Panc1 (cell line): ENCODE results near the gene HNRNPM. TPM values are rescaled to one million over a fixed set of nuclear protein-coding genes. Genes with fewer than 3 reads are reported as not detected.

Source experiments
- ATAC-seq: fragments of 200-7000 bp; cut with Tn5 transposase; 2 replicates; pipeline ENCODE4 v1.9.1; 2020; ENCODE audit warnings: mild to moderate bottlenecking, moderate library complexity
- BruUV-seq: library from RNA; stranded (reverse); fragments of 400-500 nt; replicated peaks from 2 replicates; lab custom pipeline; 2021; lab: Mats Ljungman, UMichigan
- CTCF ChIA-PET: fragments of 300-600 bp; sonication (Branson Sonifier 250); formaldehyde crosslinking; loops from one replicate; lab custom pipeline; 2022; ENCODE audit warnings: antibody characterized with exemption; lab: Charles Lee
- POLR2A ChIA-PET: fragments of 300-600 bp; sonication (Branson Sonifier 250); formaldehyde crosslinking; loops from one replicate; lab custom pipeline; 2022; ENCODE audit warnings: antibody characterized with exemption; lab: Charles Lee
- DNase-seq: peaks from one replicate; pipeline ENCODE4 v3.0.0-alpha.2; 2010; ENCODE audit warnings: low read depth, low spot score
- H3K27ac ChIP-seq: 2 replicates; pipeline ENCODE4 v1.5.1; 2011; ENCODE audit warnings: mild to moderate bottlenecking, low read length, inconsistent platforms
- H3K27me3 ChIP-seq: fragments of 200-500 bp; sonication (Bioruptor generic); 2 replicates; pipeline ENCODE4 v1.6.0; 2014; ENCODE audit warnings: low read length, inconsistent platforms; ENCODE audit not compliant: control insufficient read depth, insufficient read depth
- H3K36me3 ChIP-seq: fragments of 200-500 bp; sonication (Bioruptor generic); 2 replicates; pipeline ENCODE4 v1.5.1; 2014; ENCODE audit warnings: inconsistent platforms, mild to moderate bottlenecking, low read length, moderate library complexity; ENCODE audit not compliant: control insufficient read depth, insufficient read depth
- H3K4me1 ChIP-seq: 2 replicates; pipeline ENCODE4 v1.5.1; 2011; ENCODE audit warnings: inconsistent platforms, mild to moderate bottlenecking, low read length, moderate library complexity; ENCODE audit not compliant: control insufficient read depth, insufficient read depth
- H3K4me3 ChIP-seq, 2 experiments: 2 replicates each; pipeline ENCODE4 v1.5.1; 2011 to 2012; ENCODE audit warnings: low read depth in 2 of 2, low read length in 2 of 2, mild to moderate bottlenecking in 2 of 2, inconsistent platforms in 1 of 2, moderate library complexity in 1 of 2
- H3K9me3 ChIP-seq: fragments of 200-500 bp; sonication (Bioruptor generic); 2 replicates; pipeline ENCODE4 v1.5.1; 2014; ENCODE audit warnings: low read depth, mild to moderate bottlenecking, inconsistent platforms, low read length, moderate library complexity; ENCODE audit not compliant: control insufficient read depth, insufficient read depth
- CTCF ChIP-seq: fragments of 450-650 bp; IDR thresholded peaks from 2 replicates; pipeline ENCODE4 v1.5.1; 2017; ENCODE audit warnings: mild to moderate bottlenecking
- POLR2AphosphoS5 ChIP-seq: IDR thresholded peaks from 2 replicates; pipeline ENCODE4 v1.6.1; 2012; ENCODE audit warnings: mild to moderate bottlenecking, low read depth, low read length, moderate library complexity
- REST ChIP-seq, 2 experiments: IDR thresholded peaks; 2 replicates each; pipeline ENCODE4 v1.6.1; 2011 to 2012; ENCODE audit warnings: low read depth in 2 of 2, control low read depth in 1 of 2, low read length in 1 of 2, mild to moderate bottlenecking in 1 of 2, moderate library complexity in 1 of 2; ENCODE audit not compliant: insufficient read depth in 1 of 2
- SIN3A ChIP-seq: IDR thresholded peaks from 2 replicates; pipeline ENCODE4 v1.6.1; 2012; ENCODE audit warnings: low read depth, mild to moderate bottlenecking, low read length, moderate library complexity, borderline replicate concordance; ENCODE audit not compliant: insufficient read depth
- TCF7L2 ChIP-seq: IDR thresholded peaks from 2 replicates; pipeline ENCODE4 v1.6.1; 2011; ENCODE audit warnings: mild to moderate bottlenecking, low read depth, low read length, inconsistent platforms
- in situ Hi-C: cut with HindIII; loops from 2 replicates; pipeline ENCODE4 v1.10.0; 2016; ENCODE audit warnings: low sequenced_read_pairs, low pct_unique_long_range_greater_than_20kb
- intact Hi-C: fragments of 100-400 bp; cut with micrococcal nuclease; formaldehyde crosslinking; loops from one replicate; pipeline ENCODE4 v1.10.0; 2022; ENCODE audit not compliant: unreplicated experiment
- total RNA-seq: library from RNA; stranded (reverse); gene quantifications from one replicate; pipeline ENCODE4 v1.2.1, GENCODE V29; 2021; ENCODE audit not compliant: unreplicated experiment

HNRNPM gene
- total RNA-seq, 1 experiment from 2014 or later: 225 TPM

GRCh38 chr19:8397271-8397670, 47.5 kb upstream of the HNRNPM start:
- no TSS peak for BruUV-seq
- no peak; the same call in 1 of the 2 replicates for ATAC-seq
- intact Hi-C loops: no loop called here
- peaks cover 57% of the 10 kb centered on the region for H3K4me1 ChIP-seq
- no peak for DNase-seq
- TF ChIP-seq SIN3A (no peak), TCF7L2 (no peak), REST (IDR thresholded peaks at IDR 0.05; ENCODE audit: insufficient read depth in 1 of 2, low read depth in 2 of 2, low read length in 1 of 2) (no peak), CTCF (no peak), POLR2AphosphoS5 (no peak)
- CTCF ChIA-PET: interaction anchor here (1.3 kb wide), 1 partner anchor 44 kb away, joined by 22 read pairs; no protein-coding TSS in a partner anchor
- peak overlapping the region; percentile 75 for H3K27ac ChIP-seq
- no peaks in the 10 kb centered on the region for H3K9me3 ChIP-seq
- no peaks in the 10 kb centered on the region for H3K36me3 ChIP-seq
- H3K4me3 ChIP-seq: no peak overlapping the region
- H3K27me3 ChIP-seq: no peaks in the 10 kb centered on the region
- POLR2A ChIA-PET: interaction anchor here (0.7 kb wide), 1 partner anchor 40 kb away, joined by 3 read pairs; no protein-coding TSS in a partner anchor
- in situ Hi-C loops: no loop called here

GRCh38 chr19:8397746-8398310, 46.9 kb upstream of the HNRNPM start:
- DNase-seq (no peak), ATAC-seq (no peak)
- H3K27me3 ChIP-seq: no peaks in the 10 kb centered on the region
- POLR2A ChIA-PET: interaction anchor here (0.7 kb wide), 1 partner anchor 40 kb away, joined by 3 read pairs; no protein-coding TSS in a partner anchor
- TF ChIP-seq SIN3A (no peak), REST (IDR thresholded peaks at IDR 0.05; ENCODE audit: insufficient read depth in 1 of 2, low read depth in 2 of 2, low read length in 1 of 2) (no peak), CTCF (no peak), TCF7L2 (no peak), POLR2AphosphoS5 (no peak)
- no TSS peak for BruUV-seq
- intact Hi-C loops (no loop called here), in situ Hi-C loops (no loop called here)
- H3K9me3 ChIP-seq: no peaks in the 10 kb centered on the region
- H3K4me3 ChIP-seq: no peak overlapping the region
- CTCF ChIA-PET: interaction anchor here (1.3 kb wide), 1 partner anchor 44 kb away, joined by 22 read pairs; no protein-coding TSS in a partner anchor
- no peaks in the 10 kb centered on the region for H3K36me3 ChIP-seq
- peaks cover 52% of the 10 kb centered on the region for H3K4me1 ChIP-seq
- peak overlapping the region; percentile 75 for H3K27ac ChIP-seq
